ENCODE data around the gene ST3GAL4. TPM values are rescaled to one million over a fixed set of nuclear protein-coding genes. Genes with fewer than 3 reads are reported as not detected.

Gene ST3GAL4
- total RNA-seq, 1 experiment from 2014 or later = 13.1 TPM

- TF ChIP-seq REST (IDR thresholded peaks at IDR 0.05; ENCODE audit: low read depth) = no peak
These were observed 105.1 kb downstream of the ST3GAL4 start (continued) for GRCh38 chr11:126460417-126461095.

- H3K9me3 ChIP-seq (ENCODE audit: control insufficient read depth in 1 of 2, insufficient read depth in 1 of 2, low read depth in 1 of 2, low read length in 2 of 2) = no peaks in the 10 kb centered on the region
- no peaks in the 10 kb centered on the region for H3K79me2 ChIP-seq (ENCODE audit: insufficient read depth, low read length)
- no peak for ATAC-seq
- DNase-seq (ENCODE audit: low read depth, low spot score) = no peak
- H3K36me3 ChIP-seq (ENCODE audit: control insufficient read depth in 1 of 2, insufficient read depth in 2 of 2, low read length in 2 of 2) = no peaks in the 10 kb centered on the region
- no peaks in the 10 kb centered on the region for H3K4me1 ChIP-seq (ENCODE audit: control insufficient read depth in 1 of 2, insufficient read depth in 2 of 2, low read length in 2 of 2)
- ChIA-PET POLR2A (no interaction called here), CTCF (no interaction called here), RAD21 (ENCODE audit: low non-redundant PET in 1 of 2, low total read pairs in 2 of 2, uncharacterized antibody in 2 of 2, unreplicated experiment in 2 of 2) (no interaction called here)
- H3K4me3 ChIP-seq (replicated peaks in 1 of 2; ENCODE audit: low read depth in 1 of 2, low read length in 2 of 2) = no peak overlapping the region
- no peak overlapping the region for H2AFZ ChIP-seq (ENCODE audit: low read depth, low read length, poor library complexity, severe bottlenecking)
- H3K27ac ChIP-seq (ENCODE audit: low read depth, low read length) = no peak overlapping the region
- H3K4me2 ChIP-seq (ENCODE audit: low read length) = no peak overlapping the region
- BruUV-seq (replicated peaks) = no TSS peak
- intact Hi-C loops (cut with micrococcal nuclease) = no loop called here
- H4K20me1 ChIP-seq (ENCODE audit: insufficient read depth) = no peaks in the 10 kb centered on the region
- no peak overlapping the region for H3K9ac ChIP-seq (ENCODE audit: low read length)
- H3K9me2 ChIP-seq (ENCODE audit: insufficient read depth) = no peaks in the 10 kb centered on the region
- H3K27me3 ChIP-seq (ENCODE audit: insufficient read depth, low read length) = peaks cover 18% of the 10 kb centered on the region; the same call in 1 of the 2 replicates
- TF ChIP-seq ZBTB33 (IDR thresholded peaks at IDR 0.05; ENCODE audit: extremely low read depth, insufficient replicate concordance, low read length) = no peak
- no peak for TF ChIP-seq YY1 (IDR thresholded peaks at IDR 0.05; ENCODE audit: extremely low read depth, insufficient replicate concordance, low read depth, low read length)
- TF ChIP-seq TCF7L2 (IDR thresholded peaks at IDR 0.05; ENCODE audit: borderline replicate concordance, extremely low read depth, insufficient read depth, insufficient read length) = no peak
- no peak for TF ChIP-seq FOSL1 (IDR thresholded peaks at IDR 0.05; ENCODE audit: low read depth)
- TF ChIP-seq ELF1 (IDR thresholded peaks at IDR 0.05; ENCODE audit: borderline replicate concordance, low read depth) = no peak
- TF ChIP-seq CBX3 (IDR thresholded peaks at IDR 0.05; ENCODE audit: low read depth) = no peak
- no peak for TF ChIP-seq RAD21 (IDR thresholded peaks at IDR 0.05; ENCODE audit: low read depth)
- TF ChIP-seq ZFX (IDR thresholded peaks at IDR 0.05) = no peak
- TF ChIP-seq EZH2 (IDR thresholded peaks at IDR 0.05) = no peak
- no peak for TF ChIP-seq ZNF274 (IDR thresholded peaks at IDR 0.05; ENCODE audit: low read depth, low read length)
- no peak for TF ChIP-seq EZH2phosphoT487 (IDR thresholded peaks at IDR 0.05; ENCODE audit: borderline replicate concordance)
- TF ChIP-seq SIN3A (IDR thresholded peaks at IDR 0.05; ENCODE audit: low read depth) = no peak
- no peak for TF ChIP-seq SP1 (IDR thresholded peaks at IDR 0.05; ENCODE audit: low read depth)
- no peak for TF ChIP-seq CTCF (IDR thresholded peaks at IDR 0.05 in 2 of 3, conservative IDR thresholded peaks at IDR 0.05 in 1 of 3; ENCODE audit: borderline replicate concordance in 1 of 3, insufficient read depth in 1 of 3, low read depth in 2 of 3, low read length in 2 of 3)
These were observed 105.6 kb downstream of the ST3GAL4 start for GRCh38 chr11:126461096-126461440.

Measured in HCT116 (cell line).